Right lung (tissue), 5 donors: ENCODE measurements around the gene DDX4. TPM values are rescaled to one million over a fixed set of nuclear protein-coding genes. Genes with fewer than 3 reads are reported as not detected.
"Not testable (repeated sequence)": the region's sequence is repeated elsewhere in the genome, so short reads cannot be mapped to it uniquely, and the experiment has no call there.

Source experiments
- DNase-seq, 2 donors: peaks; one replicate each; pipeline ENCODE4 v3.0.0-alpha.2; 2013
- polyA plus RNA-seq, 5 donors: library from polyadenylated mRNA; unstranded; fragments of 120-200 nt; gene quantifications; one replicate each; pipeline versions ENCODE4 v1.2.1 to v1.2.3, GENCODE V29; 2013; ENCODE audit warnings: inconsistent platforms in 1 of 5, low replicate concordance in 1 of 5; ENCODE audit not compliant: insufficient read length in 5 of 5, insufficient read depth in 1 of 5

DDX4 gene
- polyA plus RNA-seq, 5 donors = 0.21 TPM; not detected in 4

- DNase-seq = no peak
These were observed 17.6 kb upstream of the DDX4 start for GRCh38 chr5:55720188-55720703.

DNA sequence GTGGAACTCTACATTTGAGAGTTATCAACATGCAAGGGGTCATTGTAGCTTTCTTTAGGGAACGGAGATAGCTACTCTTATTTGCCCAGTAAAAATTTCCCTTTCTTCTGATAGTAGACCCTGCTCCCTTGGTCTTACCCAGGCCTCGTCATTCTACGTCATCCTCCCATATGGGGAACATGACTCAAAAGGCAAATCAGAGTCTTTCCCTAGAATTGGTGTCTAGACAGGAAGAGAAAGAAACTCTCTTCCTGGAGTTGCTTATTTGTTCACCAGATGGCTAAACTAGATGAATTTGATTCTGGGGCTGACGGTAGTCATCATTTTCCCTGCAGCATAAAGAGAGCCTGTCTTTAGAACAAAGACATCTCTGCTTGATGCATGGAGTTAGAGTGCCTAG, 13.6 kb upstream of the DDX4 start:
- DNase-seq = no peak

- no peak for DNase-seq
These were observed 6.0 kb upstream of the DDX4 start for GRCh38 chr5:55731848-55732247.

DNA sequence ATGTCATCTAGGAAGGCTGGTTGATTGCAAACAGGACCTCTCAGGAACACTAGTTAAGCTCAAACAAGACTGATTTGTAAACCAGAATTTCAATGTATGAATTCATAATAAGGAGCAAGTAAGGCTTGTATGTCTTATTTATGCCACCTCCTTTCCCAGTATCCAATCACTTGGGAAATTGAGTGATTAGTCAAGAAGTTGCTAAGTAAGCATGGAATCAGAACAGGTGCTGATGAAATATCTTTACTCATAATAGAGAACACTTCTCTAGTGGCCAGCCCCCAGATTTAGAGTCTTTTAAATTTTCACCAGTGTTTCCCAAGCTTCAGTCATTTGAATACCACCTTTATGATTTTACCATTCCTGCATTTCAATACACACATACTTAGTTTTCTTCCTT, 5.3 kb upstream of the DDX4 start:
- no peak for DNase-seq

DNA sequence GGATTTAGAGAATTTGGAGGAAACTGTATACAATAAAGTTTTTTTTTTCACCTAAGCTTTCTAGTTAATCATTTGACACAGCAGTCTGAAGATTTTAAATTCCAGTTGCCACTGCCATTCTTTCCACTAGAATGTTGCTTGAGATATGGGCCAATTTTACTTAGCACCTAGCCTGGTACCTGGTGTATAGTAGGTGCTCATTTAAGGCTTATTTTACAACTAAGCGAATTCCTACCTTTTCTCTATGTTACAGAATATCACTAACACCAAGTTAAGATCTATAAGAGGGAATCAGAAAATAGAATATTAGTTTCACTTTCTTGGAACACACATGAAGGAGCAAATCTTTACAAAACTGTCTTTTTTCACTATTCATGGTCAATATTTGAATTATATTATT, 3.2 kb upstream of the DDX4 start:
- DNase-seq = no peak

- no peak for DNase-seq
These were observed 4.9 kb downstream of the DDX4 start for GRCh38 chr5:55742778-55743177.

DNA sequence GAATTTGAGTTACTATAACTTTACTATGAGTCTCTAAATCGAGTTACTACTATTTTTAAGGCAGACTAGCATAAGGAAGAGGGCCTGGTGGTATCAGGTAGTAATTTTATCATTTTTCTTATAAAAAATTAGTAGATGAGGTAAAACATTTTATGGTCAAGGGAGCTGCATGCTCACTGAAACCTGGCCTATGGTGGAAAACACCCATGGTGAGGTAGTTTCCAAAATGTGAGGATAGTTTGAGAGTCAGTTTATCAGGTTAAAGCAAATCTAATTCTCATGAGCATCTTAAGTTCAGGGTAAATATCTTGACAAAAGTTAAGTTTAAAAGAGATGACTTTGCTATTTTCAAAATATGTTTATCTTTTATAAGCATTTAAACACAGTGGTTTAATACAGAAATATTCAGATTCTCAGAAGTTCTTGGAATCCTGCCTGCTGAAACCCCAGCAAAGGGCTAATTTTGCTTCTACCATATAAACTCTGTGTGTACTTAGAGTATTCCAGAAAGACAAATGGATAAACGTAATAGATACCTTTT, 10.0 kb downstream of the DDX4 start:
- DNase-seq = no peak

GRCh38 chr5:55749387-55749786, 11.5 kb downstream of the DDX4 start:
- no peak for DNase-seq

DNA sequence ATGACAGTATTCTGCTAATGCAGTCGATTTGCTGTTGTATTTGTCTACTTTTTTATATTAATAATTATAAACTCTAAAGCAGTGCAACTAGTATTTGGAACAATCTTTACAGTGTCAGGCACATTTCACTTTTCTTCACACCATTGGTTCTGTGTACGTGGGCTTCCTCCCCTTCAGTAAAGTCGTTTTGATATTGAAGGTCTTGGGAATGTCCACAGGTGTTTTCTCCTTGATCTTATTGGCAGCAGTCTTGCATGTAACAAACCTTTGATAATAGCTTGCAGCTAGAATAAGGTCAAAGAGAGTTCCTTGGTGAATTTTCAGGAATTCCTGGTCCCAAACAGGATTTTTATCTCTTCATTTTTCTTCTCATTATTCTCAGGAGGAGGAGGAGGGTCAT, 12.2 kb downstream of the DDX4 start:
- no peak for DNase-seq

- DNase-seq = no peak
These were observed 12.6 kb downstream of the DDX4 start for GRCh38 chr5:55750499-55750898.

DNA sequence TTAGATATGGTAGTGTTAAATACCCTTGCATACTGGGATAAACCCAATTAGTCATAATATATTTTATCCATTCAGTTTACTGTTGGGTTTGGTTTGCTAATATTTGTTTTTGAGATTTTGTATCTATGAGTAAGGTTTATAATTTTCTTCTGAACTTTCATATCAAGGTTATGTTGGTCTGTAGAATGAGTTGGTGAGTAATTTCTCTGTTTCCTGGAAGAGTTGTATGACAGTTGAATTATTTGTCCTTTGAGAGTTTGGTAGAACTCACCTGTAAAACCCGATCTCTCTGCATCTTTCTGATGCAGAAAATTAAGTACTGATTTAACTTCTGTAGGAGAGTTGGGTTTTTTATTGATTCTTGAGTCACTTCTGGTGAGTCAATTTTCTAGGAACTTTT, 20.4 kb downstream of the DDX4 start:
- DNase-seq = no peak

DNA sequence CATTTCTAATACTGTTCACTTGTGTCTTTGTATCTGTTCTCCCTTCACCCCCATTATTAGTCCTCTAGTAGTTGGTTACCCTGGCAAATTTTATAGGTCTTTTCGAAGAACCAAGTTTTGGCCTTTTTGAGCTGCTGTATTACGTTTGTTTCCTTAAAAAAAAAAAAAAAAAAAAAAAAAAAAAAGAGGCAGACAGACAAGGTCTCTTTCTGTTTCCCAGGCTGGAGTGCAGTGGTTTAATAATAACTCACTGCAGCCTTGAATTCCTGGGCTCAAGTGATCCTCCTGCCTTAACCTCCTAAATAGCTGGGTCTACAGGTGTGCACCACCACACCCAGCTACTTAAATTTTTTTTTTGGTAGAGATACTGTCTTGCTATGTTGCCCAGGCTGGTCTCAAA, 20.9 kb downstream of the DDX4 start:
- no peak for DNase-seq

DNA sequence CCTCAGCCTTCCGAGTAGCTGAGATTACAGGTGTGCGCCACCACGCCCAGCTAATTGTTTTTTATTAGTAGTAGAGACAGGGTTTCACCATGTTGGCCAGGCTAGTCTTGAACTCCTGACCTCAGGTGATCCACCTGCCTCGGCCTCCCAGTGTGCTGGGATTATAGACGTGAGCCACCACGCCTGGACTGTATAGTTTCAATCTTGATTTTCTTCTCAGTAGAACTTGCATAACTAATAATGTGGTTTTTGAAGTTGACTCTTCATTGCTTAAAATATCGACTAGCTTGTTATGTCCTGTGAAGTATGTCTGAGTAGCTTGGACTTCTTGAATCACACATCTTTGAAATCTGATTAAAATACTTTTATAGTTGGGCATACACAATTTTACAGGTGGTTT, 23.9 kb downstream of the DDX4 start:
- not testable (repeated sequence) for DNase-seq

- DNase-seq = no peak
These were observed 26.0 kb downstream of the DDX4 start for GRCh38 chr5:55763746-55764420.

DNA sequence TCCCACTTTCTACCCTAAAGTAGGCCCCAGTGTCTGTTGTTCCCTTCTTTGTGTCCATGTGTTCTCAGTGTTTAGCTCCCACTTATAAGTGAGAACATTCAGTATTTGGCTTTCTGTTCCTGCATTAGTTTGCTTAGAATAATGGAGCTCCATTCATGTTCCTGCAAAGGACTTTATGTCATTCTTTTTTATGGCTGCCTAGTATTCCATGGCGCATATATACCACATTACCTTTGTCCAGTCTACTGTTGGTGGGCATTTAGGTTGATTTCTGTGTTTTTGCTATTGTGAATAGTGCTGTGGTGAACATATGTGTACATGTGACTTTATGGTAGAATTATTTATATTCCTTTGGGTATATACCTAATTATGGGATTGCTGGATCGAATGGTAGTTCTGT, 30.4 kb downstream of the DDX4 start:
- no peak for DNase-seq

DNA sequence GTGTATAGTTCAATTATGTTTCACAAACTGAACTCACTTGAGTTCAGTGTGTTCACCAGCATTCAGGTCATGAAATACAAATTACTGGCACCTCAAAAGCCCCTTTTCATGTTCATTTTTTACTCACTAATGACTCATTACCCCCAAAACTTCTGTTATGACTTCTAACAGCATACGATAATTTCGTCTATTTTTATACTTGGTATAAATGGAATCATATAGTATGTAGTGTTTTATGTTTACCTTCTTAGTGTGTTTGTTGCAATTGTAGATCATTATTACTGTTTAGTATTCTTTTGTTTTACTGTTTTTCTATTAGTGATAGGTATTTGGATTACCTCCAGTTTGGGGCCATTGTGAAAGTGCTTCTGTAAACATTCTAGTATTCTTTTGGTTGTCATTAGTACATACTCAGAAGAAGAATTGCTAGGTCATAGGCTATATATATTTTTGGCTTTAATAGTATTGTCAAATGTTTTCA, 33.4 kb downstream of the DDX4 start:
- DNase-seq = no peak

DNA sequence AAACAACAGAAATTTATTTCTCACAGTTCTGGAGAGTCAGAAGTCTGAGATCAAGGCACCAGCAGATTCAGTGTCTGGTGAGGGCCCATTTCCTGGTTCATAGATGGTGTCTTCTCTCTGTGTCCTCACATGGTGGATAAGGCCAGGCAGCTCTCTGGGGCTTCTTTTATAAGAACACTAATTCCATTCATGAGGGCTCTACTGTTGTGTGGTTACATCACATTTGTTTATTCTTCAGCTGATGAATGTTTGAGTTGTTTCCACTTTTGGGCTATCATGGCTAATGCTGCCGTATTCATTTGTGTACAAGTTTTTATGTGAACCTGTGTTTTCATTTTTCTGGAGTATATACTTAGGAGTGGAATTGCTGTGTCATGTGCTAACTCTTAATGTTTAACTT, 35.2 kb downstream of the DDX4 start:
- no peak for DNase-seq

- DNase-seq = no peak
These were observed 39.5 kb downstream of the DDX4 start for GRCh38 chr5:55777332-55777731.

DNA sequence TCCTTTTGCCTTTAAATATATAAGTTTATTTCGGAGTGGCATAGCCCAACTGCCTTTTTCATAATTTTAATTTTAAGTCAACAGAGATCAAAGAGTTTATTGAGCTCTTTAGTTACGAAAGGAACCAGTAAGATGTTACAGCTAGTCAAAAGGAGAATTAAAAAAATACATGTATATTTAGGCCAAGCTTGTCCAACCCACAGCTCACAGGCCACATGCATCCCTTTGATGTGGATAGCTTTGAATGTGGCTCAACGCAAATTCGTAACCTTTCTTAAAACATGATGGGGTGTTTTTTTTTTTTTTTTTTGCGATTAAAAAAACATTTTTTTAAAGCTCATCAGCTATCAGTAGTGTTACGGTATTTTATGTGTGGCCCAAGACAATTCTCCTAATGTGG, 63.1 kb downstream of the DDX4 start:
- no peak for DNase-seq

DNA sequence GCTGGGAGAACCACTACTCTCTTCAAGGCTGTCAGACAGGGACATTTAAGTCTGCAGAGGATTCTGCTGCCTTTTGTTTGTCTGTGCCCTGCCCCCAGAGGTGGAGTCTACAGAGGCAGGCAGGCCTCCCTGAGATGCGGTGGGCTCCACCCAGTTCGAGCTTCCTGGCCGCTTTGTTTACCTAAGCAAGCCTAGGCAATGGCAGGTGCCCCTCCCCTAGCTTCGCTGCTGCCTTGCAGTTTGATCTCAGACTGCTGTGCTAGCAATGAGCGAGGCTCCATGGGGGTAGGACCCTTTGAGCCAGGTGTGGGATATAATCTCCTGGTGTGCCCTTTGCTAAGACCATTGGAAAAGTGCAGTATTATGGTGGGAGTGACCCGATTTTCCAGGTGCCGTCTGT, 71.0 kb downstream of the DDX4 start:
- DNase-seq = not testable (repeated sequence)

DNA sequence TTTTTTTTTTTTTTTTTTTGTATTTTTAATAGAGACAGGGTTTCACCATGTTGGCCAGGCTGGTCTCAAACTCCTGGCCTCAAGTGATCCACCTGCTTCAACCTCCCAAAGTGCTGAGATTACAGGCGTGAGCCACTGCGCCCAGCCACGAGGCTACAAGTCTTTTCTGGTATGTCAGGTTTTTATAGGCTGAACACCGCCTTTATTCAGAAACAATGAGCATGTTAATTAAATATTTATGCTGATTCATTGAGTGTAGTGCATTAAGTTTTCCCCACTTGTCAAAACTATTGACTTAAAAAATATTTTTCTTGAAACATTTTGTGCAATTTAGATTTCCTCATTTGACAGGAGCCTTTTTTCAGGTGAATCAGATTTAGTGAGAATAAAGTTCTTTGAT, 78.1 kb downstream of the DDX4 start:
- not testable (repeated sequence) for DNase-seq

DNA sequence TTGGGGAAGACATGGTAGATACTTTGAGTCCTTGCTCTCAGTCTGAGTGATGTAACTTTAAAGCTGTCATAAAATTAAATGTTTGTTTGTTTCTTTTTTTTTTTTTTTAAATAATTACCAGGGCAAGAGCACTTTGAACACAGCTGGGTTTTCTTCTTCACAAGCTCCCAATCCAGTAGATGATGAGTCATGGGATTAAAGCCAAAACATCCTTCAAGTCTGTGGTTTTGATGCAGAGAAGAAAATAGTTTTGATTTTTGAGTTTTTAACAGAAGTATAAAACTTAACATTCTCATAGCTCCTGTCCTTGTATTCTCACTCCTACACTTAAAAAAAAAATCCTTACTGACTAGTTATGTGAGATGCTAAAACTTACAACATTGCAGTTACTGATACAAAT, 78.5 kb downstream of the DDX4 start:
- DNase-seq = peak; percentile 25 to 31

GRCh38 chr5:55817030-55817429, 79.2 kb downstream of the DDX4 start:
- DNase-seq = peak in 1 of 2 donors; percentile 18

DNA sequence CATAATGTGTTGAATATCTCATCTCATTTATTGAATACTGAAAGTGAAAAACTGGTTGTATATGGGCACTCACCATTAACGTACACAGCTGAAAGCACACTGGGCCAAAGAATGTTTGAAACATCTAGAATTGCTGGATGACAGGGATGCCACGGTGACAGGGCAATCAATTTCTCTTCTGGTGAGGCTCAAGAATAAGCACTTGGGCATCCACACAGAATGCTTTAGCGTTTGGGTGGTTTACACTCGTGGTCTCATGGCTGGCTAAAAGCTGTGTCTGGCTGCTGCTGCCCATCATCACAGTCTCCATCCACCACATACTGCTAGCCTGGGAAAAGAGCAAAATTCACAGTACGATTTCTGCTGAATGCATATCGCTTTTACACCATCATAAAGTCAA, 82.6 kb downstream of the DDX4 start:
- no peak for DNase-seq
